H54 (cell line): ENCODE results near the gene ZNF324B.
"Not testable (repeated sequence)": the region's sequence is repeated elsewhere in the genome, so short reads cannot be mapped to it uniquely, and the experiment has no call there.

Experiments used
- DNase-seq: peaks from one replicate; pipeline ENCODE4 v3.0.0; 2011; ENCODE audit warnings: low spot score, mixed read lengths; ENCODE audit not compliant: insufficient read length
- FAIRE-seq: peaks from 3 replicates; lab custom pipeline; 2011; peaks lifted over from hg19 to GRCh38; lab: Jason Lieb, UNC
- POLR2A ChIP-seq: IDR thresholded peaks from 2 replicates; pipeline ENCODE4 v1.6.1; 2011; ENCODE audit warnings: low read depth, mild to moderate bottlenecking, low read length

ZNF324B gene

GRCh38 chr19:58439576-58440554 is 11.6 kb upstream of the ZNF324B start, which contains the start of gene ZNF132:
ZNF132 (minus strand) TSS chr19:58440153; CDS start chr19:58439821, 332 bp downstream.
- no peak for TF ChIP-seq POLR2A
- DNase-seq (no peak), FAIRE-seq (no peak)

- FAIRE-seq (no peak), DNase-seq (no peak)
- no peak for TF ChIP-seq POLR2A
Observed at GRCh38 chr19:58440556-58440955, 10.9 kb upstream of the ZNF324B start.

- not testable (repeated sequence) for FAIRE-seq
Observed at GRCh38 chr19:58442986-58443385, 8.4 kb upstream of the ZNF324B start.

GRCh38 chr19:58448860-58449259 is 2.6 kb upstream of the ZNF324B start:
- FAIRE-seq, DNase-seq: not testable (repeated sequence)

More at GRCh38 chr19:58442986-58443385, 8.4 kb upstream of the ZNF324B start:
- not testable (repeated sequence) for DNase-seq

- DNase-seq, FAIRE-seq: not testable (repeated sequence)
Observed at GRCh38 chr19:58449980-58450379, 1.4 kb upstream of the ZNF324B start.

GRCh38 chr19:58450856-58451357 is 515 bp upstream of the ZNF324B start:
- no peak for TF ChIP-seq POLR2A
- FAIRE-seq (no peak), DNase-seq (peak; percentile 40)

- no peak for TF ChIP-seq POLR2A
- no peak for FAIRE-seq
- DNase-seq: no peak
Observed at GRCh38 chr19:58453743-58454142, 2.3 kb downstream of the ZNF324B start.

GRCh38 chr19:58455306-58455705 is 3.9 kb downstream of the ZNF324B start:
- no peak for FAIRE-seq
- no peak for DNase-seq
- TF ChIP-seq POLR2A: no peak

- FAIRE-seq: no peak
- no peak for DNase-seq
- no peak for TF ChIP-seq POLR2A
Observed at GRCh38 chr19:58456111-58456510, 4.7 kb downstream of the ZNF324B start.

GRCh38 chr19:58460039-58460438 is 8.6 kb downstream of the ZNF324B start:
- FAIRE-seq: no peak

GRCh38 chr19:58466089-58466759 is 14.8 kb downstream of the ZNF324B start:
- peak; percentile 52 for DNase-seq

More at GRCh38 chr19:58460039-58460438, 8.6 kb downstream of the ZNF324B start:
- peak; percentile 44 for DNase-seq
- TF ChIP-seq POLR2A: no peak

GRCh38 chr19:58466760-58467589 is 15.6 kb downstream of the ZNF324B start, which contains the start of gene ZNF324:
ZNF324 (plus strand) TSS chr19:58467080; CDS start chr19:58469186, 2,106 bp downstream.
- DNase-seq (peak; percentile 99), FAIRE-seq (no peak)
- peak; percentile 87 for TF ChIP-seq POLR2A

More at GRCh38 chr19:58466089-58466759, 14.8 kb downstream of the ZNF324B start:
- TF ChIP-seq POLR2A: no peak
- no peak for FAIRE-seq

GRCh38 chr19:58468216-58468839 is 16.9 kb downstream of the ZNF324B start:
- no peak for DNase-seq
- TF ChIP-seq POLR2A: no peak
- no peak for FAIRE-seq
